Bladder microvascular endothelial cell (primary cell): Measurements from ENCODE around the gene LORICRIN. TPM values are rescaled to one million over a fixed set of nuclear protein-coding genes. Genes with fewer than 3 reads are reported as not detected.

ENCODE experiments used
- total RNA-seq: library from RNA; depleted of rRNA; stranded (reverse); fragments of >200 nt; gene quantifications from 2 replicates; pipeline ENCODE4 v1.2.3, GENCODE V29; 2014

Gene LORICRIN
- total RNA-seq, result not detected in 2 replicates

GRCh38 chr1:153259387-153259786 is at the start of gene LORICRIN:
Gene LORICRIN (plus strand): TSS chr1:153259687. CDS start chr1:153260950, 1,263 bp downstream.

GRCh38 chr1:153217212-153217611 is 42.3 kb upstream of the LORICRIN start, which contains the start of gene PRR9:
Gene PRR9 (plus strand): TSS chr1:153217584. CDS start chr1:153218145, 561 bp downstream.

Other genes with a start within 250 kb of the LORICRIN start
- not detected in 2 replicates for gene SPRR1B, start 228.5 kb upstream of the LORICRIN start, total RNA-seq
- gene SPRR2D, start 218.6 kb upstream of the LORICRIN start, total RNA-seq, result not detected in 2 replicates
- gene SPRR2A, start 202.2 kb upstream of the LORICRIN start, total RNA-seq, result not detected in 2 replicates
- gene SPRR2B, start 188.1 kb upstream of the LORICRIN start, total RNA-seq, result not detected in 2 replicates
- not detected in 2 replicates for gene SPRR2E, start 165.2 kb upstream of the LORICRIN start, total RNA-seq
- not detected in 2 replicates for gene SPRR2F, start 146.2 kb upstream of the LORICRIN start, total RNA-seq
- not detected in 2 replicates for gene SPRR2G, start 108.8 kb upstream of the LORICRIN start, total RNA-seq
- not detected in 2 replicates for gene LELP1, start 56.3 kb upstream of the LORICRIN start, total RNA-seq
- not detected in 2 replicates for gene PRR9, start 42.1 kb upstream of the LORICRIN start, total RNA-seq
- gene PGLYRP3, start 53.3 kb downstream of the LORICRIN start, total RNA-seq, result 0.16 TPM in 1 of 2 replicates, not detected in the other
- not detected in 2 replicates for gene PGLYRP4, start 89.2 kb downstream of the LORICRIN start, total RNA-seq
- gene S100A9, start 98.2 kb downstream of the LORICRIN start, total RNA-seq, result 0.97 and 1.2 TPM in 2 replicates
- gene S100A12, start 115.9 kb downstream of the LORICRIN start, total RNA-seq, result not detected in 2 replicates
- not detected in 2 replicates for gene S100A8, start 131.4 kb downstream of the LORICRIN start, total RNA-seq
- gene S100A7A, start 156.8 kb downstream of the LORICRIN start, total RNA-seq, result not detected in 2 replicates
- gene S100A7, start 201.0 kb downstream of the LORICRIN start, total RNA-seq, result not detected in 2 replicates